ENCODE results near the gene ADRA2B. TPM values are rescaled to one million over a fixed set of nuclear protein-coding genes. Genes with fewer than 3 reads are reported as not detected.

ADRA2B gene
- polyA plus RNA-seq, 2 of the 4 experiments (the other 2 are of a cell fraction): 0.03 to 0.05 TPM

GRCh38 chr2:96106991-96107707 lies 9.2 kb downstream of the ADRA2B start (continued):
- no peak for TF ChIP-seq REST (IDR thresholded peaks at IDR 0.05)
- TF ChIP-seq HOXB5 (CRISPR knock-in tag; IDR thresholded peaks at IDR 0.05): no peak
- no peak for TF ChIP-seq JUNB (IDR thresholded peaks at IDR 0.05)
- TF ChIP-seq ESRRA (IDR thresholded peaks at IDR 0.05; ENCODE audit: borderline replicate concordance, low read length): no peak

GRCh38 chr2:96105994-96106715 lies 10.2 kb downstream of the ADRA2B start:
- ChIA-PET CTCF (interaction anchor here (15.3 kb wide), 1 partner anchor 8 kb away, joined by 126 read pairs; the partner anchor contains the start of gene ADRA2B), POLR2A (no interaction called here)
- FAIRE-seq (no peak), DNase-seq (ENCODE audit: low read depth in 1 of 2, low spot score in 1 of 2) (no peak), ATAC-seq (no peak)
- 73% methylated on average over 8 of the region's 8 CpGs for WGBS (ENCODE audit: missing lambda C conversion rate)
- H3K9me3 ChIP-seq: peaks cover 12% of the 10 kb centered on the region
- no peak overlapping the region for H3K4me2 ChIP-seq
- TF ChIP-seq ZNF302 (CRISPR knock-in tag; IDR thresholded peaks at IDR 0.05) (no peak), E2F6 (IDR thresholded peaks at IDR 0.05; ENCODE audit: borderline replicate concordance, low read depth) (no peak), TP53 (CRISPR knock-in tag; IDR thresholded peaks at IDR 0.05) (no peak), RAD21 (conservative IDR thresholded peaks at IDR 0.05 in 1 of 2, IDR thresholded peaks at IDR 0.05 in 1 of 2) (no peak)
- H3K4me1 ChIP-seq: no peaks in the 10 kb centered on the region
- H3K27ac ChIP-seq: no peak overlapping the region
- no peak overlapping the region for H3K4me3 ChIP-seq

- H3K4me1 ChIP-seq: no peaks in the 10 kb centered on the region
- no peak for ATAC-seq
- no peak overlapping the region for H3K27ac ChIP-seq
- no peak for FAIRE-seq
- no peak for TF ChIP-seq TP53 (CRISPR knock-in tag; IDR thresholded peaks at IDR 0.05)
- TF ChIP-seq SREBF2 (IDR thresholded peaks at IDR 0.05): no peak
- ChIA-PET CTCF (interaction anchor here (15.3 kb wide), 1 partner anchor 9 kb away, joined by 126 read pairs; the partner anchor contains the start of gene ADRA2B), POLR2A (no interaction called here)
- no peak overlapping the region for H3K4me3 ChIP-seq
- peaks cover 12% of the 10 kb centered on the region for H3K9me3 ChIP-seq
- WGBS (ENCODE audit: missing lambda C conversion rate): 23% methylated on average over 3 of the region's 3 CpGs
- no peak overlapping the region for H3K4me2 ChIP-seq
- DNase-seq (ENCODE audit: low read depth in 1 of 2, low spot score in 1 of 2): no peak
Measured at GRCh38 chr2:96105152-96105915, 11.0 kb downstream of the ADRA2B start.

- 88% methylated on average over 4 of the region's 6 CpGs for WGBS (ENCODE audit: missing lambda C conversion rate)
- TF ChIP-seq ZFP36 (IDR thresholded peaks at IDR 0.05; ENCODE audit: borderline replicate concordance, partially characterized antibody) (no peak), HOXB13 (CRISPR knock-in tag; IDR thresholded peaks at IDR 0.05; ENCODE audit: low read depth) (no peak), MYC (IDR thresholded peaks at IDR 0.05; ENCODE audit: borderline replicate concordance, low read length) (no peak), RFX5 (IDR thresholded peaks at IDR 0.05) (no peak), FOSB (CRISPR knock-in tag; IDR thresholded peaks at IDR 0.05) (no peak), KDM1A (IDR thresholded peaks at IDR 0.05; ENCODE audit: low read depth) (no peak), PBX3 (IDR thresholded peaks at IDR 0.05) (no peak), SMC3 (IDR thresholded peaks at IDR 0.05) (no peak), NFE2L2 (conservative IDR thresholded peaks at IDR 0.05; ENCODE audit: low read length) (no peak), TFCP2L1 (CRISPR knock-in tag; IDR thresholded peaks at IDR 0.05) (no peak), MAX (IDR thresholded peaks at IDR 0.05) (no peak)
- FAIRE-seq: no peak
- Histone ChIP-seq H3K27ac (no peak overlapping the region), H3K4me1 (no peaks in the 10 kb centered on the region), H3K9me3 (peaks cover 12% of the 10 kb centered on the region), H3K4me3 (no peak overlapping the region), H3K4me2 (no peak overlapping the region)
- ChIA-PET CTCF (interaction anchor here (15.3 kb wide), 1 partner anchor 10 kb away, joined by 126 read pairs; the partner anchor contains the start of gene ADRA2B), POLR2A (no interaction called here)
- no peak for DNase-seq (ENCODE audit: low read depth in 1 of 2, low spot score in 1 of 2)
- ATAC-seq: no peak
Measured at GRCh38 chr2:96104487-96104861, 11.9 kb downstream of the ADRA2B start.
